HepG2 (cell line): ENCODE measurements around the gene TPM1. TPM values are rescaled to one million over a fixed set of nuclear protein-coding genes. Genes with fewer than 3 reads are reported as not detected.

ENCODE experiments used
- ATAD3A ChIP-seq: sonication (generic); formaldehyde crosslinking; IDR thresholded peaks from 2 replicates; pipeline ENCODE4 v1.4.0; 2020; ENCODE audit warnings: missing genetic modification reagents
- CSRNP1 ChIP-seq: sonication (generic); formaldehyde crosslinking; IDR thresholded peaks from 2 replicates; pipeline ENCODE4 v1.8.1; 2023; ENCODE audit warnings: mild to moderate bottlenecking, missing genetic modification reagents
- DNMT1 ChIP-seq: sonication (generic); formaldehyde crosslinking; IDR thresholded peaks from 2 replicates; pipeline ENCODE4 v1.5.1; 2020; ENCODE audit warnings: mild to moderate bottlenecking, missing genetic modification reagents
- EP300 ChIP-seq, 3 experiments: sonication (generic) in 1 of 3; formaldehyde crosslinking in 1 of 3; IDR thresholded peaks; 2 replicates each; pipeline versions ENCODE4 v1.5.1 to v1.6.1; 2011 to 2020; ENCODE audit warnings: low read depth in 2 of 3, low read length in 2 of 3, borderline replicate concordance in 1 of 3, improper control_type of control experiment in 1 of 3, mild to moderate bottlenecking in 1 of 3, missing genetic modification reagents in 1 of 3, moderate library complexity in 1 of 3
- FOXM1 ChIP-seq: sonication (generic); formaldehyde crosslinking; IDR thresholded peaks from 2 replicates; pipeline ENCODE4 v1.5.0; 2020; ENCODE audit warnings: missing genetic modification reagents
- GABPB1 ChIP-seq: IDR thresholded peaks from 2 replicates; pipeline ENCODE4 v1.6.1; 2016; ENCODE audit warnings: mild to moderate bottlenecking, missing genetic modification reagents, moderate library complexity, missing compliant biosample characterization
- GATAD1 ChIP-seq: IDR thresholded peaks from 2 replicates; pipeline ENCODE4 v1.6.1; 2016; ENCODE audit warnings: missing genetic modification reagents, missing compliant biosample characterization
- GLI4 ChIP-seq: sonication (generic); formaldehyde crosslinking; IDR thresholded peaks from 2 replicates; pipeline ENCODE4 v1.5.1; 2020; ENCODE audit warnings: missing genetic modification reagents, mild to moderate bottlenecking, moderate library complexity, borderline replicate concordance
- JUN ChIP-seq: sonication (generic); formaldehyde crosslinking; IDR thresholded peaks from 2 replicates; pipeline ENCODE4 v1.4.0; 2020; ENCODE audit warnings: mild to moderate bottlenecking, missing genetic modification reagents
- KDM2A ChIP-seq: sonication (generic); formaldehyde crosslinking; IDR thresholded peaks from 2 replicates; pipeline ENCODE4 v1.4.0; 2020; ENCODE audit warnings: low read depth, missing genetic modification reagents, borderline replicate concordance
- NR2F2 ChIP-seq: IDR thresholded peaks from 2 replicates; pipeline ENCODE4 v1.6.1; 2012; ENCODE audit warnings: low read depth, inconsistent platforms, borderline replicate concordance
- PBX2 ChIP-seq: IDR thresholded peaks from 2 replicates; pipeline ENCODE4 v1.6.1; 2016; ENCODE audit warnings: control low read depth
- RXRA ChIP-seq: sonication (generic); formaldehyde crosslinking; IDR thresholded peaks from 2 replicates; pipeline ENCODE4 v1.5.1; 2020; ENCODE audit warnings: missing genetic modification reagents
- SMAD3 ChIP-seq: sonication (generic); formaldehyde crosslinking; IDR thresholded peaks from 2 replicates; pipeline ENCODE4 v1.4.0; 2020; ENCODE audit warnings: missing genetic modification reagents
- TCF7 ChIP-seq: sonication (generic); IDR thresholded peaks from 2 replicates; pipeline ENCODE4 v1.6.1; 2016; ENCODE audit warnings: antibody characterized with exemption, low read depth
- YEATS2 ChIP-seq: sonication (generic); formaldehyde crosslinking; IDR thresholded peaks from 2 replicates; pipeline ENCODE4 v1.4.0; 2020; ENCODE audit warnings: missing genetic modification reagents, borderline replicate concordance
- ZBTB7B ChIP-seq: sonication (generic); formaldehyde crosslinking; IDR thresholded peaks from 2 replicates; pipeline ENCODE4 v1.4.0; 2020; ENCODE audit warnings: missing genetic modification reagents
- ZNF343 ChIP-seq: sonication (generic); formaldehyde crosslinking; IDR thresholded peaks from 2 replicates; pipeline ENCODE4 v1.4.0; 2020; ENCODE audit warnings: mild to moderate bottlenecking, missing genetic modification reagents
- ZNF552 ChIP-seq: sonication (generic); formaldehyde crosslinking; IDR thresholded peaks from 2 replicates; pipeline ENCODE4 v1.9.0; 2022; ENCODE audit warnings: missing genetic modification reagents, mild to moderate bottlenecking, borderline replicate concordance
- polyA plus RNA-seq, 8 experiments: library from polyadenylated mRNA; depleted of rRNA in 3 of 8; stranded (reverse) in 7 of 8; unstranded in 1 of 8; fragments of >200 nt; fragmentation: Illumina TruSeq in 4 of 8; extraction: Trizol in 4 of 8; gene quantifications; 2 replicates each; pipeline versions ENCODE4 v1.2.1 to v1.2.3, GENCODE V29; 2011 to 2016; ENCODE audit warnings: low read depth in 4 of 8, missing spikeins in 1 of 8, mixed read lengths in 1 of 8; ENCODE audit not compliant: insufficient read depth in 1 of 8
- total RNA-seq, 5 experiments: library from RNA; depleted of rRNA; stranded (reverse); fragments of >200 nt; fragmentation: Illumina TruSeq; extraction: Trizol; gene quantifications; 2 replicates each; pipeline ENCODE4 v1.2.3, GENCODE V29; 2016; ENCODE audit warnings: low read depth in 1 of 5
- TF ChIP-seq, protein P1 (sequence below): conservative IDR thresholded peaks from 2 replicates; pipeline ENCODE4 v1.6.1; 2018; ENCODE audit warnings: missing genetic modification reagents
- TF ChIP-seq, protein P2 (sequence below): sonication (generic); formaldehyde crosslinking; IDR thresholded peaks from 2 replicates; pipeline ENCODE4 v1.4.0; 2020; ENCODE audit warnings: missing genetic modification reagents

Gene TPM1
- total and polyA plus RNA-seq, 2 of the 13 experiments (the other 11 are each of a cell fraction or from before 2014, with no cell fraction given), result 98.9 to 109 TPM

DNA sequence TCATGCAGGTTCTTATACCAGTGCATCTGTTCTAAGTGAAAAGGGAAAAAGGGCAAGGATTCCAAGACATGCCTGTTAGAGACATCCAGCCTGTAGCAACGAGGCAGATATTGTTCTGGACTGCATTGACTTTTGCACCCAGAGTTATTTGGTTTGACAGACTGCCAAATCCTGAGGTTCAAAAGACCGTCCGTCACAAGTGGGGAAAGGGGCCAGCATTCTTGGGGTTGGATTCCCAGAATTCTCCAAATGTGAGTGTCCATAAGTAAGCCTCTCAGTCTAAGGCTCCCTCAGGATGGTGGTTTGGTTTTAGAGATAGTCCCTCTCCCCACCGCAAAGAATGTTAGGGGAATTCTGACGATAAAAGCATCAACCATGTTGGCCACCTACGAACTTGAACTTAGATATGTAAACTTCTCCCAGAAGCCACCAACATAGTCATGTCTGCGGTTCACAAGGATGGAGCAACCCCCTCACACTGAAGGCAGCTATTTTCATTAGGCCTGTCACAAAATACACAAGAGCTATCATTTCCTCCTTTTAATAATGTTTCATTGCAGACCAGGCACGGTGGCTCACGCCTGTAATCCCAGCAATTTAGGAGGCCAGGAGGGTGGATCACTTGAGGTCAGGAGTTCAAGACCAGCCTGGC is 65.5 kb downstream of the TPM1 start (continued):
- TF ChIP-seq GABPB1 (CRISPR knock-in tag) (0 out of 2 replicates have a peak, but pooled peaks have one; percentile 28), CSRNP1 (CRISPR knock-in tag) (peak; percentile 22; the same call in 1 of the 2 replicates), ZNF552 (no peak), TCF7 (peak; percentile 91), EP300 (IDR thresholded peaks at IDR 0.05; ENCODE audit: low read depth in 2 of 2, low read length in 2 of 2) (peak; percentile 77 to 94; a peak in 3 of 4 replicates), EP300 (CRISPR knock-in tag; IDR thresholded peaks at IDR 0.05; ENCODE audit: borderline replicate concordance) (peak; percentile 89), JUN (CRISPR knock-in tag) (peak; percentile 66; the same call in 1 of the 2 replicates), NR2F2 (peak; percentile 71), GLI4 (CRISPR knock-in tag) (peak; percentile 30; the same call in 1 of the 2 replicates), ZBTB7B (CRISPR knock-in tag) (peak; percentile 85), RXRA (CRISPR knock-in tag) (peak; percentile 76; the same call in 1 of the 2 replicates), ZNF343 (CRISPR knock-in tag) (no peak), KDM2A (CRISPR knock-in tag) (no peak), PBX2 (CRISPR knock-in tag) (no peak), SMAD3 (CRISPR knock-in tag) (peak; percentile 85), ATAD3A (no peak), DNMT1 (CRISPR knock-in tag) (no peak), YEATS2 (CRISPR knock-in tag) (no peak; the same call in 1 of the 2 replicates), FOXM1 (no peak), GATAD1 (peak; percentile 56)
- TF ChIP-seq, protein P1, sequence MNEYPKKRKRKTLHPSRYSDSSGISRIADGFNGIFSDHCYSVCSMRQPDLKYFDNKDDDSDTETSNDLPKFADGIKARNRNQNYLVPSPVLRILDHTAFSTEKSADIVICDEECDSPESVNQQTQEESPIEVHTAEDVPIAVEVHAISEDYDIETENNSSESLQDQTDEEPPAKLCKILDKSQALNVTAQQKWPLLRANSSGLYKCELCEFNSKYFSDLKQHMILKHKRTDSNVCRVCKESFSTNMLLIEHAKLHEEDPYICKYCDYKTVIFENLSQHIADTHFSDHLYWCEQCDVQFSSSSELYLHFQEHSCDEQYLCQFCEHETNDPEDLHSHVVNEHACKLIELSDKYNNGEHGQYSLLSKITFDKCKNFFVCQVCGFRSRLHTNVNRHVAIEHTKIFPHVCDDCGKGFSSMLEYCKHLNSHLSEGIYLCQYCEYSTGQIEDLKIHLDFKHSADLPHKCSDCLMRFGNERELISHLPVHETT (CRISPR knock-in tag), result peak; percentile 57; the same call in 1 of the 2 replicates
- TF ChIP-seq, protein P2, sequence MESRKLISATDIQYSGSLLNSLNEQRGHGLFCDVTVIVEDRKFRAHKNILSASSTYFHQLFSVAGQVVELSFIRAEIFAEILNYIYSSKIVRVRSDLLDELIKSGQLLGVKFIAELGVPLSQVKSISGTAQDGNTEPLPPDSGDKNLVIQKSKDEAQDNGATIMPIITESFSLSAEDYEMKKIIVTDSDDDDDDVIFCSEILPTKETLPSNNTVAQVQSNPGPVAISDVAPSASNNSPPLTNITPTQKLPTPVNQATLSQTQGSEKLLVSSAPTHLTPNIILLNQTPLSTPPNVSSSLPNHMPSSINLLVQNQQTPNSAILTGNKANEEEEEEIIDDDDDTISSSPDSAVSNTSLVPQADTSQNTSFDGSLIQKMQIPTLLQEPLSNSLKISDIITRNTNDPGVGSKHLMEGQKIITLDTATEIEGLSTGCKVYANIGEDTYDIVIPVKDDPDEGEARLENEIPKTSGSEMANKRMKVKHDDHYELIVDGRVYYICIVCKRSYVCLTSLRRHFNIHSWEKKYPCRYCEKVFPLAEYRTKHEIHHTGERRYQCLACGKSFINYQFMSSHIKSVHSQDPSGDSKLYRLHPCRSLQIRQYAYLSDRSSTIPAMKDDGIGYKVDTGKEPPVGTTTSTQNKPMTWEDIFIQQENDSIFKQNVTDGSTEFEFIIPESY (CRISPR knock-in tag), result peak; percentile 47; the same call in 1 of the 2 replicates
